HFFc6 (cell line): ENCODE measurements around the gene MMP17. TPM values are rescaled to one million over a fixed set of nuclear protein-coding genes. Genes with fewer than 3 reads are reported as not detected.
"Not testable (repeated sequence)": the region's sequence is repeated elsewhere in the genome, so short reads cannot be mapped to it uniquely, and the experiment has no call there.

Experiments used
- DNase-seq: peaks from one replicate; pipeline ENCODE4 v3.0.0-alpha.2; 2018
- H3K27ac Mint-ChIP-seq: 2 replicates; pipeline ENCODE4 v1.8.0; 2020; ENCODE audit warnings: mild to moderate bottlenecking, mixed read lengths
- H3K27me3 Mint-ChIP-seq: 2 replicates; pipeline ENCODE4 v1.8.0; 2021; ENCODE audit warnings: mild to moderate bottlenecking, moderate library complexity, mixed read lengths; ENCODE audit not compliant: insufficient read depth
- H3K36me3 Mint-ChIP-seq: 2 replicates; pipeline ENCODE4 v1.8.0; 2021; ENCODE audit warnings: low read depth, mixed read lengths
- H3K4me1 Mint-ChIP-seq: 2 replicates; pipeline ENCODE4 v1.8.0; 2020; ENCODE audit warnings: low read depth, mixed read lengths
- H3K4me3 Mint-ChIP-seq: 2 replicates; pipeline ENCODE4 v1.8.0; 2020; ENCODE audit warnings: mild to moderate bottlenecking, moderate library complexity, mixed read lengths
- H3K9me3 Mint-ChIP-seq: 2 replicates; pipeline ENCODE4 v1.8.0; 2020; ENCODE audit warnings: mild to moderate bottlenecking, mixed read lengths
- CTCF ChIP-seq: fragments of 200-600 bp; sonication (generic); IDR thresholded peaks from 2 replicates; pipeline ENCODE4 v1.5.0; 2021; ENCODE audit warnings: antibody characterized with exemption, mild to moderate bottlenecking
- total RNA-seq, 6 experiments: library from RNA; stranded (reverse); fragmentation: NEBNext Ultra II Directional; extraction: Animal tissue kit (Norgen Biotek cat#: 25700); gene quantifications; 2 replicates in 1 of 6; 3 replicates in 5 of 6; pipeline ENCODE4 v1.2.3, GENCODE V29; 2021

MMP17 gene
- total RNA-seq, 6 experiments from 2014 or later = 23.9 to 31.5 (median 26.6) TPM

GRCh38 chr12:131808744-131809371 lies 19.3 kb upstream of the MMP17 start:
- H3K4me3 Mint-ChIP-seq = no peak overlapping the region
- H3K4me1 Mint-ChIP-seq = peaks cover 7% of the 10 kb centered on the region
- H3K27me3 Mint-ChIP-seq = peaks cover 1% of the 10 kb centered on the region
- no peak for DNase-seq
- H3K27ac Mint-ChIP-seq = no peak overlapping the region
- H3K36me3 Mint-ChIP-seq = peaks cover 11% of the 10 kb centered on the region; the same call in 1 of the 2 replicates
- peaks cover 7% of the 10 kb centered on the region for H3K9me3 Mint-ChIP-seq
- TF ChIP-seq CTCF = no peak

GRCh38 chr12:131809476-131810254 lies 18.5 kb upstream of the MMP17 start:
- H3K9me3 Mint-ChIP-seq, H3K4me1 Mint-ChIP-seq, DNase-seq, H3K4me3 Mint-ChIP-seq, H3K27ac Mint-ChIP-seq, H3K27me3 Mint-ChIP-seq: not testable (repeated sequence)
- H3K36me3 Mint-ChIP-seq = peaks cover 11% of the 10 kb centered on the region; the same call in 1 of the 2 replicates

GRCh38 chr12:131810726-131811125 lies 17.5 kb upstream of the MMP17 start:
- Mint-ChIP-seq H3K4me3 (no peak overlapping the region), H3K27ac (no peak overlapping the region), H3K36me3 (peaks cover 11% of the 10 kb centered on the region; the same call in 1 of the 2 replicates), H3K4me1 (no peaks in the 10 kb centered on the region), H3K9me3 (peaks cover 9% of the 10 kb centered on the region), H3K27me3 (peaks cover 1% of the 10 kb centered on the region)
- no peak for TF ChIP-seq CTCF
- DNase-seq = no peak

GRCh38 chr12:131815131-131815530 lies 13.1 kb upstream of the MMP17 start:
- Mint-ChIP-seq H3K27me3 (peaks cover 7% of the 10 kb centered on the region), H3K4me1 (no peaks in the 10 kb centered on the region), H3K27ac (no peak overlapping the region), H3K9me3 (peaks cover 9% of the 10 kb centered on the region), H3K4me3 (no peak overlapping the region), H3K36me3 (peaks cover 11% of the 10 kb centered on the region; the same call in 1 of the 2 replicates)
- TF ChIP-seq CTCF = no peak
- no peak for DNase-seq

GRCh38 chr12:131816495-131816894 lies 11.7 kb upstream of the MMP17 start:
- Mint-ChIP-seq H3K36me3 (peaks cover 11% of the 10 kb centered on the region; the same call in 1 of the 2 replicates), H3K27ac (no peak overlapping the region), H3K4me1 (no peaks in the 10 kb centered on the region), H3K9me3 (peaks cover 9% of the 10 kb centered on the region), H3K27me3 (peaks cover 5% of the 10 kb centered on the region), H3K4me3 (no peak overlapping the region)
- DNase-seq = no peak
- TF ChIP-seq CTCF = no peak

GRCh38 chr12:131817241-131817640 lies 11.0 kb upstream of the MMP17 start:
- Mint-ChIP-seq H3K4me1 (no peaks in the 10 kb centered on the region), H3K27me3 (peaks cover 11% of the 10 kb centered on the region), H3K36me3 (peaks cover 6% of the 10 kb centered on the region; the same call in 1 of the 2 replicates), H3K9me3 (peaks cover 9% of the 10 kb centered on the region), H3K27ac (no peak overlapping the region), H3K4me3 (no peak overlapping the region)
- TF ChIP-seq CTCF = no peak
- no peak for DNase-seq
